Measurements from ENCODE around the gene TVP23B. TPM values are rescaled to one million over a fixed set of nuclear protein-coding genes. Genes with fewer than 3 reads are reported as not detected.
"Not testable (repeated sequence)": the region's sequence is repeated elsewhere in the genome, so short reads cannot be mapped to it uniquely, and the experiment has no call there.

TVP23B gene
- 10 to 100 TPM; 38.8 to 44.4 TPM for total RNA-seq
- polyA plus RNA-seq, result 53.1 TPM

DNA sequence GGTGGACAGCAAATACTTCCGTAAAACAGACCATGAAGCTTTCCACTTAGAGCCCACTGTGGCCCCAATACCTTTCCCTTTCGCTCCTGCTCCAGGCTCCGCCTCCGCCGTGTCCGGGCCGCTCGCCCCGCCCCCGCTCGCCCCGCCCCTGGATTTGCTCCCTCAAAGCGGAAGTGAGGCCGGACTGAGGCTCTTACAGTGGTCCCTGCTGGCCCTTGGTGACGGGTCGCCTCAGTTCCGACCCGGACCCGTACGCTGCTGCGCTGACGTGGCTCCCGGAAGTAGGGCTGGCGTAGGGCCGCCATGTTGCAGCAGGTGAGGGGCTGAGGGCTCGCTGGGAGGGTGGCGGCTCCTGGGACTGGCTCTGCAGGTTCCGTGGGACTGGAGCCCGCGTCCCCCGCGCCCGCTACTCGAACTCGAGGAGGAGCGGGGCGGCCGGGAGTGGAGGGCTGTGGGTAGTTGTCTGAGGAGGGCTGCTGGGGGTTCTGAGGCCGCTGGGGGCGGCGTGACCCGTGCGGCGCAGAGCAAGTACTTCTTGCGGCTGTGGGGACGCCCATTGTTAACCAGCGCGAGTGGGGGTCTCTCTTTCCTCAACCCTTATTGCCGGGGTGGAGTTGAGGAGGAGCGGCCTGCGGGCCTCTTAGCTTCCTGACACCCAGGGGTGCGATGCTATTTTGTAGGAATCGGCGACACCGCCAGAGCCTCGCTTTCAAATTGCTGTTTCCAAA lies at the start of gene TVP23B:
Gene TVP23B, plus strand, starts transcription at position 193 of the 728 bp plus-strand sequence. Its CDS starts 111 bp downstream, at position 304.
- H3K4me3 Mint-ChIP-seq, result peak within 1 kb of the TSS; percentile 92 to 98 (median 94)
- H3K27me3 ChIP-seq (ENCODE audit: insufficient read depth, low read length, poor library complexity, severe bottlenecking); H3K36me3 Mint-ChIP-seq; POLR2A ChIA-PET; H3K36me3 ChIP-seq (ENCODE audit: insufficient read depth, low read length); H3K9me3 Mint-ChIP-seq; CTCF ChIA-PET; H3K9me3 ChIP-seq (ENCODE audit: low read length); H3K4me1 ChIP-seq (ENCODE audit: insufficient read depth, low read length); H3K27me3 Mint-ChIP-seq: not testable (repeated sequence)
- peak within 1 kb of the TSS; percentile 93 to 99 (median 98) for H3K27ac Mint-ChIP-seq
- H3K4me1 Mint-ChIP-seq, result peaks cover 18 to 34% (median 32%) of the 10 kb centered on the region in 3 donors
- DNase-seq, result peak; percentile 83 to 95 (median 92)
- Histone ChIP-seq H3K4me3 (ENCODE audit: low read length) (peak within 1 kb of the TSS; percentile 56), H3K27ac (ENCODE audit: low read depth, low read length) (peak within 1 kb of the TSS; percentile 64)

DNA sequence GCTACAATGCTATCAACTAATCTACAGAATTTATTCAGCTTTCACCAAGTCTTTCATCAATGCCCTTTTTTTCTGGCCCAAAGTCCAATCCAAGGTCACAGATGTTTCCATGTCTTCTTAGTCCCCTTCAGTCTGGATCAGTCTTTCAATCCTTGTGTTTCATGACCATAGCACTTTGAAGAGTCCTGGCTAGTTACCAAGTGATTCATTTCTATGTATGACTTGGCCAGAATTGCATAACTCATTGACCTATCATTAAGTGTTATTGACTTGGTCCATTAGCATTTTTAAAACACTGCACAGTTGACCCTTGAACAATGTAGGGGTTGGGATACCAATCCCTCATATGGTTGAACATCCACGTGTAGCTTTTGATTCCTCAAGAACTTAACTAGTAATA lies 48.5 kb upstream of the TVP23B start:
- H3K4me3 ChIP-seq (ENCODE audit: low read length); H3K36me3 Mint-ChIP-seq; DNase-seq; H3K27ac ChIP-seq (ENCODE audit: low read depth, low read length); H3K4me1 ChIP-seq (ENCODE audit: insufficient read depth, low read length); CTCF ChIA-PET; H3K4me3 Mint-ChIP-seq; H3K27me3 Mint-ChIP-seq; H3K4me1 Mint-ChIP-seq; H3K36me3 ChIP-seq (ENCODE audit: insufficient read depth, low read length); H3K9me3 Mint-ChIP-seq; H3K27ac Mint-ChIP-seq; H3K9me3 ChIP-seq (ENCODE audit: low read length); H3K27me3 ChIP-seq (ENCODE audit: insufficient read depth, low read length, poor library complexity, severe bottlenecking); POLR2A ChIA-PET: not testable (repeated sequence)

DNA sequence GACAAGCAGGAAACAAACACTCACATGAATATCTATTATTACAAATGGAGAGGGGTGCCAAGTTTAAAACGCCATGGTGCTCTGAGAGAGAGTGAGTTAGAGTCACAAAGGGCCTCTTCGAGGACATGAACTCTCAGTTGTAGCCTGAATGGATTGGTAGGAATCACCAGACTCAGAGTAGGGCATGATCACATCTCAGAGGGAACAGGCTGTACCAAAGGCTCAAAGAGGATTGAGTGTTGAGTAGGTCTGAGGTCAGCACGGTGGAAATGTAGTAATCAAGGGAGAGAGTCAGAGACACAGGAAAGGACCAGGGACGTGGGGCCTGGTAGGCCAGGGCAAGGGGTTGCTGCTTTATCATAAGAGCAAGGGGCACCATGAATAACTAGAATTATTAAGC lies 47.6 kb upstream of the TVP23B start:
- H3K36me3 ChIP-seq (ENCODE audit: insufficient read depth, low read length); POLR2A ChIA-PET; H3K4me3 ChIP-seq (ENCODE audit: low read length); H3K27ac ChIP-seq (ENCODE audit: low read depth, low read length); H3K4me1 Mint-ChIP-seq; H3K9me3 ChIP-seq (ENCODE audit: low read length); H3K4me1 ChIP-seq (ENCODE audit: insufficient read depth, low read length); CTCF ChIA-PET; H3K9me3 Mint-ChIP-seq; H3K27me3 ChIP-seq (ENCODE audit: insufficient read depth, low read length, poor library complexity, severe bottlenecking); H3K27me3 Mint-ChIP-seq; H3K4me3 Mint-ChIP-seq; DNase-seq; H3K36me3 Mint-ChIP-seq: not testable (repeated sequence)
- H3K27ac Mint-ChIP-seq, result peak overlapping the region in 1 of 8 donors; percentile 71

DNA sequence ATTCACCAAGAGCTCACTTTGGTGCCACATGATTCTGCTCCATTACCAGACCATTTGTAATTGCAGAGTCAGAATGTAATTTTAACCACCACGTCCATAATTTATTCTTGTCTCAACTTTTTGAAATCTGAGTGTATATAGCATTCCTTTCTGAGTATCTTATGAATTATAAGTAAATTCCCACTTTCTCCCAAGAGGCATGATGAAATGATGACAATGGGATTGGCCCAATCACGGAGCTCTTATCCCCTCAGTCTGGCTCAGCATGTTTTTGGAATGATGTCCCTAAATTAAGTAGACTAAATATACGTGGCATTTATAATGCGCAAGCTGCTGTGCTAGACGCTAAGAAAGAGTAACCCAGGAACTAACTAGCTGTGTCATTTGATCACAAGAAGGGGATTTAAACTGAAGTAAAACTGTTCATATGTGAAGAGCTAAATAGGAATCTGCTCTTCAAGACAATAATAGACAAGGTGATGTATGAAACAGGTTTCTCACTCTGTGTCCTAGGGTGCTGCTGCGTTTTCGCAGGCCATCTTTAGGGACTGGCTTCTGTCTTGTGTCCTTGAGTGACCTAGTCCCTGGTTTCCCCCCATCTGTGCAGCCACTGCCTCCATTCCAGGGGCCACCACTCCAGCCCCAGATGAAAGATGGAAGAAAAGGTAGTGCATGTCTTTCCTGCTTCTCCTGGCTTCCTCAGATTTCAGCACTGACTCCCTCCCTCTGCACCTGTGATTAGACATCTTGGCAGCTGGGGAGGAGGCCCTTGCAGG lies 41.2 kb upstream of the TVP23B start:
- H3K36me3 Mint-ChIP-seq; H3K27me3 ChIP-seq (ENCODE audit: insufficient read depth, low read length, poor library complexity, severe bottlenecking); H3K36me3 ChIP-seq (ENCODE audit: insufficient read depth, low read length); H3K4me3 ChIP-seq (ENCODE audit: low read length); H3K9me3 Mint-ChIP-seq; H3K4me1 ChIP-seq (ENCODE audit: insufficient read depth, low read length); H3K4me1 Mint-ChIP-seq; H3K9me3 ChIP-seq (ENCODE audit: low read length); H3K27me3 Mint-ChIP-seq; CTCF ChIA-PET; H3K4me3 Mint-ChIP-seq; POLR2A ChIA-PET; DNase-seq; H3K27ac Mint-ChIP-seq; H3K27ac ChIP-seq (ENCODE audit: low read depth, low read length): not testable (repeated sequence)

DNA sequence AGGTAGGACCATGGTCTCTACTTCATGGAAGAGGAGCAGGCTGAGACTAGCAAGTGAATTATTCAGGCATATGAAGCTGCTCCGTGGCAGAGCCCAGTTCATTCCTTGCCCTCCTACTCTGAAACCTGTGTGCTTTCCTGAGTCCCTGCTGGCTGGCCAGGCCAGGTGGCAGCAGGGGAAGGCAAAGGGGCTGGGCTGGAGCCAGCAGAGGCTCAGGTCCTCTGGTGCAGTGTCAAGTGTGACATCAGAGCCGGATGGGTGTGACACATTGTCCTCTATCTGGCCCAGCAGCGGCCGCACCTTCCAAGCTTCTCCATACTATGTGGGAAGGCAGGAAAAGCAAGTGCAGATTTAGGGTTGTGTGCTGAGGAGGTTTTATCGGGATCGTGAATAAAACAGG lies 39.8 kb upstream of the TVP23B start:
- H3K27ac Mint-ChIP-seq, result not testable (repeated sequence)

DNA sequence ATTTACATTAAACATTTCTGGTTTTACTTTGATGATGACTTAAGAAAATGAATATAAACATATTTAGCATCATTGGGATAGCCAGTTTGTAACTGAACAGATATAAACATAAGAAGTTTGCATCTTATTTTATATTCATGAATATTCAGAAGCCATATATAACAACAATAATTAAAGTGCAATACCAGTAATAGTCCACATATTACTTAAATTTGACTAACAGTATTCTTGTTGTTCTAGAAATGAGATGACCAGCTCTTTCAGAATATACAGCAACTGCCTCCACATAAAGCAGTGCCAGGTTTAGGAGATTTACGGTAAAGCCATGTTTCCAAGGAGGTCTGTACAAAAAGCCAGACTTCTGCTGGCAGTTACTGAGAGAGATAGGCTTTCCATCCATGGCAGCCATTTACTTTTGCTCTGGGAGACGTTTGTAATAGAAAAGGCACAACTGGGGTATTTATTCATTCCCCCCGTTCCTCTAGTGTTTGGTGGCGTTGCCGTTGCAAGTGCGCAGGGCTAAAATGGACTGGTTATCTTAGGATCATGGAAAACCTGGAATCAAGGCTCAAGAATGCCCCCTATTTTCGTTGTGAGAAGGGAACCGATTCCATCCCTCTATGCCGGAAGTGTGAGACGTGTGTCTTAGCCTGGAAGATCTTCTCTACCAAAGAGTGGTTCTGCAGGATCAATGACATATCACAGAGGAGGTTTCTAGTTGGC lies 37.1 kb upstream of the TVP23B start, which contains the start of gene FBXW10:
Gene FBXW10, plus strand, starts transcription at position 356 of the 723 bp plus-strand sequence. Its CDS starts 191 bp downstream, at position 547.
- CTCF ChIA-PET; H3K4me1 ChIP-seq (ENCODE audit: insufficient read depth, low read length): not testable (repeated sequence)

More for the DNA sequence above, 39.8 kb upstream of the TVP23B start:
- POLR2A ChIA-PET; H3K4me1 Mint-ChIP-seq; H3K36me3 Mint-ChIP-seq; H3K36me3 ChIP-seq (ENCODE audit: insufficient read depth, low read length); CTCF ChIA-PET; H3K27ac ChIP-seq (ENCODE audit: low read depth, low read length); DNase-seq; H3K9me3 ChIP-seq (ENCODE audit: low read length); H3K4me1 ChIP-seq (ENCODE audit: insufficient read depth, low read length); H3K4me3 ChIP-seq (ENCODE audit: low read length); H3K4me3 Mint-ChIP-seq; H3K9me3 Mint-ChIP-seq; H3K27me3 Mint-ChIP-seq; H3K27me3 ChIP-seq (ENCODE audit: insufficient read depth, low read length, poor library complexity, severe bottlenecking): not testable (repeated sequence)

DNA sequence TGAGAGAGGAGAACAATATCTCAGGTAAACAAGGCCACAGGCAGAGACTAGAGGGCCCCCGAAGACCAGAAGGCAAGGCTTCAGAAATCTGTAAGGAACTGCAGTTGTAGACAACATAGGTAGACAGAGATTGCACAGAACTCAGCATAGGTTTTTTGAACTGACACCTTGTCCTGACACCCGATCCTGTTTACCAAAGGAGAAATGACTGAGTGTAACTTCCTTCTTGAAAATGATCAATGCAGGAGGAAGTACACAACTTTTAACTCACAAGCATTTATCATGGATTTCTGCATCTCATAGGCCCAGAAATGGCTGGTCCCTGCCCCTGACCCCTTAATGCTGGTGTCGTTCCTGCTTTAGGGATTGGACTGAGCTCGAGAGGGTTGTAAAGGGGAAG lies 36.3 kb upstream of the TVP23B start:
- H3K27me3 ChIP-seq (ENCODE audit: insufficient read depth, low read length, poor library complexity, severe bottlenecking); H3K27me3 Mint-ChIP-seq; DNase-seq; H3K4me1 Mint-ChIP-seq; CTCF ChIA-PET; H3K9me3 ChIP-seq (ENCODE audit: low read length); H3K36me3 Mint-ChIP-seq; H3K36me3 ChIP-seq (ENCODE audit: insufficient read depth, low read length); H3K4me3 ChIP-seq (ENCODE audit: low read length); H3K27ac ChIP-seq (ENCODE audit: low read depth, low read length); H3K27ac Mint-ChIP-seq; H3K4me3 Mint-ChIP-seq; POLR2A ChIA-PET; H3K4me1 ChIP-seq (ENCODE audit: insufficient read depth, low read length); H3K9me3 Mint-ChIP-seq: not testable (repeated sequence)

More for the DNA sequence above, 37.1 kb upstream of the TVP23B start, which contains the start of gene FBXW10:
- H3K9me3 Mint-ChIP-seq; H3K4me1 Mint-ChIP-seq; POLR2A ChIA-PET; H3K27ac Mint-ChIP-seq; DNase-seq; H3K27me3 Mint-ChIP-seq; H3K4me3 Mint-ChIP-seq; H3K36me3 ChIP-seq (ENCODE audit: insufficient read depth, low read length); H3K27me3 ChIP-seq (ENCODE audit: insufficient read depth, low read length, poor library complexity, severe bottlenecking); H3K27ac ChIP-seq (ENCODE audit: low read depth, low read length); H3K4me3 ChIP-seq (ENCODE audit: low read length); H3K9me3 ChIP-seq (ENCODE audit: low read length); H3K36me3 Mint-ChIP-seq: not testable (repeated sequence)

DNA sequence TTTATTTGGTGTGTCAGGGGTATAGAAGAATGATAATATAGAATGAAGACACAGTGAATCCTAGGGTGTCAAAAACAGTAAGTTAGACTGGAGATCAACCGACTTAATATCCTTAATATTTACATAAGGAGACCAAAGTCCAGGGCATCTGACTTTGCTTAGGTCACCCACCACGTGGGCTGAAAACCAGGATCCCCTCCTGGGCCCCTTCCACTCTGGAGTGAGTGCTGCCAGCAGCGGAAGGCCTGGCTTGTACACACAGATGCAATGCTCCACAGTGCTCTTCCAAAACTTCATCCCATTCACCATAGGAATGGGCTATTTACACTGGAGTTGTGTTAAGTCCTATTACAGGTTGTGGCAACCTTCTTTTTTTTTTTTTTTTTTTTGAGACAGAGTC lies 34.4 kb upstream of the TVP23B start:
- POLR2A ChIA-PET; H3K9me3 ChIP-seq (ENCODE audit: low read length); H3K4me3 ChIP-seq (ENCODE audit: low read length); H3K27me3 ChIP-seq (ENCODE audit: insufficient read depth, low read length, poor library complexity, severe bottlenecking); H3K4me1 ChIP-seq (ENCODE audit: insufficient read depth, low read length); DNase-seq; H3K4me1 Mint-ChIP-seq; H3K4me3 Mint-ChIP-seq; H3K9me3 Mint-ChIP-seq; H3K36me3 ChIP-seq (ENCODE audit: insufficient read depth, low read length); H3K27me3 Mint-ChIP-seq; CTCF ChIA-PET; H3K36me3 Mint-ChIP-seq; H3K27ac Mint-ChIP-seq; H3K27ac ChIP-seq (ENCODE audit: low read depth, low read length): not testable (repeated sequence)
